IPS-15b (cell line): ENCODE measurements around the gene RAD51B.

Source experiments
- H3K27me3 ChIP-seq: one replicate; pipeline ENCODE4 v1.6.1; 2013; ENCODE audit warnings: low read length; ENCODE audit not compliant: control insufficient read depth, insufficient read depth
- H3K36me3 ChIP-seq: one replicate; pipeline ENCODE4 v1.6.1; 2013; ENCODE audit warnings: low read length; ENCODE audit not compliant: control insufficient read depth, insufficient read depth
- H3K4me1 ChIP-seq: one replicate; pipeline ENCODE4 v1.6.1; 2013; ENCODE audit warnings: mild to moderate bottlenecking, low read length; ENCODE audit not compliant: control insufficient read depth, insufficient read depth
- H3K4me3 ChIP-seq: one replicate; pipeline ENCODE4 v1.5.1; 2013; ENCODE audit warnings: low read depth, low read length
- H3K9ac ChIP-seq: one replicate; pipeline ENCODE4 v1.6.1; 2013; ENCODE audit warnings: low read depth, mild to moderate bottlenecking, low read length
- H3K9me3 ChIP-seq: one replicate; pipeline ENCODE4 v1.6.1; 2013; ENCODE audit warnings: mild to moderate bottlenecking, low read length; ENCODE audit not compliant: control insufficient read depth, insufficient read depth

RAD51B gene

DNA sequence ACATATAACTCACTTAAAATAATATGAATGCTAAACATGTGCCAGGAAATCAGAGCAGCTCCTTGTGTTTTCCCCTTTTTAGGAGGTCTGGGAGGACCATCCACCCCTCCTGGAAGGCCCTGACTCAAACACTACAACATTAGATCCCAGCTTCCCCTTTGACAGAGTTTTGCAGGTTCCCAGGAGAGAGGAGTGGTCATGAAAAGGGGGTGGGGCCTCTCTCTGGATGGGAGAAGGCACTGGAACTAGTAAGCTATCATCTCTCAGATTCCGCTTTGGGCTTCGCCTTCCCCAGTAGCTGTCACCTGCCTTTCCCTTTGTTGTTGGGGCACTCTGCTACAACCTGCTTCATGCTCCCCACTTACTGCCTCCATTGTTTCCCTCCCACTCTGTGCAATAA is 824.1 kb downstream of the RAD51B start:
- Histone ChIP-seq H3K4me1 (peaks cover 11% of the 10 kb centered on the region), H3K9ac (no peak overlapping the region), H3K4me3 (no peak overlapping the region), H3K36me3 (no peaks in the 10 kb centered on the region), H3K9me3 (no peaks in the 10 kb centered on the region), H3K27me3 (no peaks in the 10 kb centered on the region)

- no peaks in the 10 kb centered on the region for H3K9me3 ChIP-seq
- H3K36me3 ChIP-seq: no peaks in the 10 kb centered on the region
- H3K27me3 ChIP-seq: no peaks in the 10 kb centered on the region
- peaks cover 10% of the 10 kb centered on the region for H3K4me1 ChIP-seq
- no peak overlapping the region for H3K4me3 ChIP-seq
- no peak overlapping the region for H3K9ac ChIP-seq
Measured at GRCh38 chr14:68644101-68644500, 824.5 kb downstream of the RAD51B start.

GRCh38 chr14:68645371-68645770 is 825.8 kb downstream of the RAD51B start:
- Histone ChIP-seq H3K36me3 (no peaks in the 10 kb centered on the region), H3K4me1 (peaks cover 10% of the 10 kb centered on the region), H3K9me3 (no peaks in the 10 kb centered on the region), H3K4me3 (no peak overlapping the region), H3K27me3 (no peaks in the 10 kb centered on the region), H3K9ac (no peak overlapping the region)

DNA sequence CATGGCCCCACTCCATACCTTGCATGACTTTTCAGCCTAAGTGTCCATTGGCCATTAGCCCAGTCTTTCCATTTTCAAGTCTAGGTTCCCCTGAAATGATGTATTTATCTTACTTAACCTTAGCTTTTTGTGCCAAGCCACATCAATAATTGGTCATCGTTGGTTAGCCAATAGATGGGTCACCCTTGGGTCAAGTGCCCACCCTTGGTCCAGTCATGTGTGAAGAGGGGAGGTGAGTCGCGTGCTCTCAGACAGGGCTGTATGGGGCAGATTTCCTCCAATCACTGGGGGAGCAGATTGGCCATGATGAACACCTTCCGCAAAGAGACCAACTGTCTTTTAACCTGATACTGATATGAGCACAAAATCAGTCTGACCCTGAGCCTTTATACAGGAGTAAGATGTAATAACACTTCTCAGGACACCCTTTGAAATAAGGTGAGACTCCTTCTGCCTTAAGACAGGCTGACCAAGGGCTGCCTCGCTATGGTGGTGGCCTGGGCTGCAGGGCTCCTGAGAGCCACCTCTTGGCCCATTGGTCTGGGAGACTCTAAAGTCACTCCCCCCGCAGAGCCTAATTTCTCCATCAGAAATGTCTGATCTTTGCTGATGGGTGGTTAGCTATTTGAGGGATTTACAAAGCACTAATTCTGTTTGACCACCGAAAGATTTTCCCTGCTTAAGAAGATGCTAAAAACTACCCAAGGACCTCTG is 830.1 kb downstream of the RAD51B start:
- no peak overlapping the region for H3K4me3 ChIP-seq

DNA sequence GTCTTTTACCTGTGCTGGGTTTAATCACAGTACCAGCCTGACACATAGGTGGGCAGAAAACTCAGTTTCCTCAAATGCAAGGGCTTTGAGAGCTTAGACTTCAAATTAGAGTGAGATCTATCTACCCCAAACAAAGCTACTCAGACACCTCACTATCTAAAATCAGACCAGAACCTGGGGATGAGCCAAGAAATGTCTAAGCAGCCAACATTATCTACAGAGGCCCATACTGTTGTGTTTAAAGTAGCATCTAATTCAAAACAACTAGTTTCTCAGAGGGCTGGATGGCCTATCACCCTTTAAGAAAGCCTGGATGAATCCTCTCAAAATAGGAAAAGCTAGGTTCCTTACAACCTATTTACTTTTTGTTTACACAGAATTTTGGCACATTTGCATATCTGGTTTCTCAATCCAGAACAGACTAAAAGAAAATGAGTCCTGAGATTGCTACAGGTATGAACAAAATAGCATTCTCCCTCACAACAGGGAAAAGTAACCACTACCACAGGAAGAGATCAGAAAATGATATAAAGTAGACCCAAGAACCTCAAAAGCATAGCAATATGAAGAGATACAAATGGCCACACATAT is 830.9 kb downstream of the RAD51B start:
- Histone ChIP-seq H3K4me3 (no peak overlapping the region), H3K4me1 (peaks cover 9% of the 10 kb centered on the region), H3K27me3 (no peaks in the 10 kb centered on the region), H3K9ac (no peak overlapping the region), H3K36me3 (no peaks in the 10 kb centered on the region), H3K9me3 (no peaks in the 10 kb centered on the region)

More for the DNA sequence above, 830.1 kb downstream of the RAD51B start:
- Histone ChIP-seq H3K9ac (no peak overlapping the region), H3K36me3 (no peaks in the 10 kb centered on the region), H3K9me3 (no peaks in the 10 kb centered on the region), H3K4me1 (peaks cover 10% of the 10 kb centered on the region), H3K27me3 (no peaks in the 10 kb centered on the region)

DNA sequence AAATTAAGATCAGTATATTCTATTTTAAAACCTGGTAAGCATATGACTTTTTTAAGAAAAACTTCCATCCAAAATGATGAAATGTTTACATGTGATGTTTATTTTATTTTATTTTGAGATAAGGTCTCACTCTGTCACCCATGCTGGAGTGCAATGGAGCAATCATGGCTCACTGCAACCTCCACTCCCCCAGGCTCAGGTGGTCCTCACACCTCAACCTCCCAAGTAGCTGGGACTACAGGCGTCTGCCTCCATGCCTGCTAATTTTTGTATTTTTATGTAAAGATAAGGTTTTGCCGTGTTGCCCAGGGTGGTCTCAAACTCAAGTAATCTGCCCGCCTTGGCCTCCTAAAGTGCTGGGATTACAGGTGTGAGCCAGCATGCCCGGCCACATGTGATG is 831.5 kb downstream of the RAD51B start:
- H3K36me3 ChIP-seq: no peaks in the 10 kb centered on the region
- H3K27me3 ChIP-seq: no peaks in the 10 kb centered on the region
- H3K9me3 ChIP-seq: no peaks in the 10 kb centered on the region
- peaks cover 3% of the 10 kb centered on the region for H3K4me1 ChIP-seq
- H3K4me3 ChIP-seq: no peak overlapping the region
- H3K9ac ChIP-seq: no peak overlapping the region

DNA sequence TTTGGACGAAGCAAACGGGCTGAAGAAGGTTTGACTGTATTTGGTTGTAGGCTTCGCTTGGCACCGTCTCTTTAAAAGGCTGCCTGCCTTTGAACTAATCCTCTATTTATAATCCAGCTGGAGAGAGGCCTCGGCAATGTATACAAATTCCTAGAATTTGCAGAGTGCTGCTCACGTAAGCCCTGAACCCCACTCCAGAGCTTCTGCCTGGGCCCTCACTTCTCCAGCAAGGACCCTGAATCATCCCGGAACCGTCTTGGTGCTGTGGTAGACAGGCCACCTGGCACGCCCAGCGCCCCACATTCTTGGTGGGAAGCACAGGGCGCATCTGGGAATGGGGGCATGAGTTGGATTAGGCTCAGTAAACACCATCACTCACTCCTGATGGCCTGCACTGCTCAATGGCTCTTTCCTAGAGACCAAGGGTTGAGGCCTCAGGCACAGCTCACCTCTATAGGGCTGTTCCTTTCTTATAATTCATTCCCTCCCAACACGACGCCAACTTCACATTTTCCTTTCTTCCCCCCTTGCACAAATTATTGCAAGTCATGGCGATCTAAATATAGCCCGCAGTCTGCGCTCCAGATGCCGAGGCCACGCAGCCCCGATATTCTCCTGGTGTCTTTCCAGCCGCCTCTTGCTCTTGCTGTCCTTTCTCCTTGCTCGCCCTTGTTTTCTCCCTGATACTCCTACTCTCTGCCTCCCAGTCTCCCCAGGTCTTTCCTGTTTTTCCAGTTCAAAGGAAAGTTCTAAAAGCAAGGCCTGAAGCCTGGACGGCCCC is 832.3 kb downstream of the RAD51B start:
- Histone ChIP-seq H3K9ac (no peak overlapping the region), H3K9me3 (no peaks in the 10 kb centered on the region), H3K27me3 (no peaks in the 10 kb centered on the region), H3K4me1 (no peaks in the 10 kb centered on the region), H3K4me3 (no peak overlapping the region), H3K36me3 (no peaks in the 10 kb centered on the region)

DNA sequence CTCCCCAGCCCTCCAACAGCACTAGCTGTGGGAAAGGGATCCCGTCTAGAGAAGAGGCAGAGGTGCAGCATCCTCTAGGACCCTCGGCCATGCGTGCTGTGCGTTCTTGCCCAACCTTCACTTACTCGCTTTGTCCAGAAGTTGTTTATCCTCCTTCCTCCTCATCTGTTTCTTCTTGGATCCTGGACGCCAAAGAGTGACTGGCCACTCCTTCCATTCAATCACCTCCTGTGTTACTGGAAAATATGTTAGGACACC is 832.8 kb downstream of the RAD51B start:
- Histone ChIP-seq H3K9me3 (no peaks in the 10 kb centered on the region), H3K4me3 (no peak overlapping the region), H3K27me3 (no peaks in the 10 kb centered on the region), H3K4me1 (no peaks in the 10 kb centered on the region), H3K9ac (no peak overlapping the region), H3K36me3 (no peaks in the 10 kb centered on the region)

DNA sequence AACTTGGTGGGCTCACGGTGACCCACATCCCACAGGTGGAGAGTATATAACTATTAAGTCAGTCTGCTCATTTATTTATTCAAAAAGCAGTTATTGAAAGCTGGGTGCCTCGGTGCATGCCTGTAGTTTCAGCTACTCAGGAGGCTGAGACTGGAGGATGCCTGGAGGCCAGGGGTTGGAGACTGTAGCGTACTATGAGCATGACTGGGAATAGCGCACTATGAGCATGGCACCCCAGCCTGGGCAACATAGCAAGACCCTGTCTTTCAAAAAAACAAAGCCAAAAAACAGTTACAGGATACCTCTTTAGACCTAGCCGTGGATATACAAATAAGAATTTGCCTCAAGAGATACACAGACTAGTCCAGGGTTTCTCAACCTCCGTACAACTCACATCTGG is 833.5 kb downstream of the RAD51B start:
- H3K4me1 ChIP-seq: no peaks in the 10 kb centered on the region
- H3K9me3 ChIP-seq: no peaks in the 10 kb centered on the region
- H3K36me3 ChIP-seq: no peaks in the 10 kb centered on the region
- H3K9ac ChIP-seq: no peak overlapping the region
- no peak overlapping the region for H3K4me3 ChIP-seq
- H3K27me3 ChIP-seq: peaks cover 2% of the 10 kb centered on the region

DNA sequence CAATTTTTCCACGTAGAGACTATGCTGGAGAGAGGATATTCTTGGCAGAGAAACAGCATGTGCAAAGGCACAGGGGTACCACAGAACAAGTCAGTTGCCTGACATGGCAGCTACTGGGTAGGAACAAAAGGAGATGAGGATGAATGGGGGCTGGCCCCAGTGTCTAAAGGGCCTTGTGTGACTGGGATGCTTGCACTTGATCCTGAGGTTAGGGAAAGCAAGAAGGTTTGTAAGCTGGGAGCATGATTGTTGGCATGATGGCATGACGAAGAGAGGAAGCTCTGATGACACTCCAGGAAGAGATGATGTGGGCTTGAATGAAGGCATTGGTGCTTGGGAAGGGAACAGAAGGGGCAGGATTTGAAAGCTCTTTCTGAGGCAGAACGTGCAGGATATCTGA is 834.2 kb downstream of the RAD51B start:
- H3K4me1 ChIP-seq: no peaks in the 10 kb centered on the region
- H3K27me3 ChIP-seq: peaks cover 2% of the 10 kb centered on the region
- H3K9ac ChIP-seq: no peak overlapping the region
- H3K4me3 ChIP-seq: no peak overlapping the region
- no peaks in the 10 kb centered on the region for H3K9me3 ChIP-seq
- no peaks in the 10 kb centered on the region for H3K36me3 ChIP-seq

GRCh38 chr14:68654471-68654941 is 834.9 kb downstream of the RAD51B start:
- Histone ChIP-seq H3K9me3 (no peaks in the 10 kb centered on the region), H3K9ac (no peak overlapping the region), H3K4me1 (peaks cover 2% of the 10 kb centered on the region), H3K36me3 (no peaks in the 10 kb centered on the region), H3K4me3 (no peak overlapping the region), H3K27me3 (peaks cover 2% of the 10 kb centered on the region)
